Sigmoid colon (tissue), 7 donors: ENCODE data around the gene RSPH6A. TPM values are rescaled to one million over a fixed set of nuclear protein-coding genes. Genes with fewer than 3 reads are reported as not detected.

ENCODE experiments used
- DNase-seq: peaks from one replicate; pipeline ENCODE4 v3.0.0-alpha.2; 2019
- H3K27ac ChIP-seq, 4 donors: fragments of 200-600 bp; sonication (generic); one replicate each; pipeline ENCODE4 v1.5.1; 2016 to 2019; ENCODE audit warnings: mild to moderate bottlenecking in 1 of 4
- H3K27me3 ChIP-seq, 3 donors: fragments of 200-600 bp; sonication (generic); one replicate each; pipeline ENCODE4 v1.5.1; 2019; ENCODE audit warnings: mild to moderate bottlenecking in 1 of 3
- H3K36me3 ChIP-seq, 4 donors: fragments of 200-600 bp; sonication (generic); one replicate each; pipeline ENCODE4 v1.5.1; 2016 to 2019
- H3K4me1 ChIP-seq, 4 donors: fragments of 200-600 bp; sonication (generic); one replicate each; pipeline ENCODE4 v1.5.1; 2017 to 2019
- H3K4me3 ChIP-seq, 4 donors: fragments of 200-600 bp; sonication (generic); one replicate each; pipeline ENCODE4 v1.5.1; 2017 to 2019; ENCODE audit warnings: mild to moderate bottlenecking in 2 of 4, moderate library complexity in 1 of 4
- H3K9me3 ChIP-seq, 4 donors: fragments of 200-600 bp in 3 of 4; sonication (generic) in 3 of 4; one replicate each; pipeline versions ENCODE4 v1.5.1 to v1.6.1; 2013 to 2019
- CTCF ChIP-seq, 4 experiments: fragments of 450-650 bp in 3 of 4; fragments of 200-600 bp in 1 of 4; IDR thresholded peaks; one replicate each; pipeline ENCODE4 v1.5.1; 2016 to 2019; ENCODE audit warnings: antibody characterized with exemption in 4 of 4, mild to moderate bottlenecking in 3 of 4, moderate library complexity in 2 of 4
- EP300 ChIP-seq, 4 donors: sonication (generic); formaldehyde crosslinking; IDR thresholded peaks; one replicate each; pipeline ENCODE4 v1.6.1; 2017; ENCODE audit warnings: antibody characterized with exemption in 4 of 4
- POLR2A ChIP-seq, 2 donors: fragments of 450-650 bp; IDR thresholded peaks; one replicate each; pipeline ENCODE4 v1.6.1; 2016; ENCODE audit warnings: antibody characterized with exemption in 2 of 2, mild to moderate bottlenecking in 2 of 2, moderate library complexity in 2 of 2
- POLR2AphosphoS5 ChIP-seq, 4 donors: sonication (generic); formaldehyde crosslinking; IDR thresholded peaks; one replicate each; pipeline ENCODE4 v1.6.1; 2017; ENCODE audit warnings: antibody characterized with exemption in 4 of 4
- WGBS, 2 donors: extraction: QIAGEN DNeasy Blood & Tissue Kit; methylation state at CpG; one replicate each; pipeline ENCODE4 v1.1.7; 2013; 5-methylcytosine and 5-hydroxymethylcytosine counted together
- intact Hi-C: fragments of 100-400 bp; cut with DNase I; formaldehyde crosslinking; loops from one replicate; pipeline ENCODE4 v1.15.1; 2023
- polyA plus RNA-seq, 3 donors: library from polyadenylated mRNA; stranded (reverse); fragments of 200-250 nt; gene quantifications; one replicate each; pipeline ENCODE4 v1.2.3, GENCODE V29; 2013
- total RNA-seq, 4 donors: library from RNA; depleted of rRNA; stranded (reverse); fragments of >200 nt; gene quantifications; one replicate each; pipeline ENCODE4 v1.1.0, GENCODE V29; 2016
- donor health status: healthy with polysubstance abuse.
- donor health status: Bipolar disorder and iron deficiency.
- donor health status: healthy.

RSPH6A gene
- total and polyA plus RNA-seq, 7 donors, result 0.12 TPM; not detected in 6

- intact Hi-C loops, result no loop called here
- peaks cover 3 to 47% (median 39%) of the 10 kb centered on the region in 4 donors for H3K4me1 ChIP-seq
- WGBS, 2 donors, result 88 to 92% methylated on average over 15 of the region's 15 CpGs
- H3K4me3 ChIP-seq, result no peak overlapping the region
- peak overlapping the region; percentile 89 to 99 (median 98) for H3K27ac ChIP-seq
- no peaks in the 10 kb centered on the region for H3K9me3 ChIP-seq
- DNase-seq, result peak; percentile 64
- H3K36me3 ChIP-seq, result no peaks in the 10 kb centered on the region
- no peak for TF ChIP-seq EP300 (IDR thresholded peaks at IDR 0.05)
- TF ChIP-seq POLR2AphosphoS5 (IDR thresholded peaks at IDR 0.05), result no peak
- TF ChIP-seq CTCF (IDR thresholded peaks at IDR 0.05), result no peak
- TF ChIP-seq POLR2A (IDR thresholded peaks at IDR 0.05), result no peak
- H3K27me3 ChIP-seq, result no peaks in the 10 kb centered on the region
Measured at GRCh38 chr19:45762870-45763631, 52.1 kb downstream of the RSPH6A start.

GRCh38 chr19:45761714-45762113 lies 53.4 kb downstream of the RSPH6A start:
- TF ChIP-seq CTCF (IDR thresholded peaks at IDR 0.05) (no peak), POLR2AphosphoS5 (IDR thresholded peaks at IDR 0.05) (no peak), POLR2A (IDR thresholded peaks at IDR 0.05) (no peak), EP300 (IDR thresholded peaks at IDR 0.05) (no peak)
- intact Hi-C loops, result no loop called here
- Histone ChIP-seq H3K36me3 (no peaks in the 10 kb centered on the region), H3K9me3 (no peaks in the 10 kb centered on the region), H3K27me3 (no peaks in the 10 kb centered on the region), H3K4me1 (peaks cover 0 to 37% (median 34%) of the 10 kb centered on the region in 4 donors), H3K27ac (no peak overlapping the region), H3K4me3 (no peak overlapping the region)
- 84 to 86% methylated on average over 17 of the region's 17 CpGs for WGBS, 2 donors
- peak; percentile 65 for DNase-seq

GRCh38 chr19:45758921-45759320 lies 56.2 kb downstream of the RSPH6A start:
- H3K36me3 ChIP-seq, result no peaks in the 10 kb centered on the region
- H3K4me1 ChIP-seq, result peaks cover 0 to 9% (median 6%) of the 10 kb centered on the region in 4 donors
- 86 to 89% methylated on average over 9 of the region's 9 CpGs for WGBS, 2 donors
- intact Hi-C loops, result no loop called here
- H3K9me3 ChIP-seq, result no peaks in the 10 kb centered on the region
- no peak for DNase-seq
- H3K27me3 ChIP-seq, result no peaks in the 10 kb centered on the region
- H3K27ac ChIP-seq, result no peak overlapping the region
- H3K4me3 ChIP-seq, result no peak overlapping the region
- TF ChIP-seq EP300 (IDR thresholded peaks at IDR 0.05) (no peak), CTCF (IDR thresholded peaks at IDR 0.05) (no peak), POLR2A (IDR thresholded peaks at IDR 0.05) (no peak), POLR2AphosphoS5 (IDR thresholded peaks at IDR 0.05) (no peak)

GRCh38 chr19:45757695-45758094 lies 57.4 kb downstream of the RSPH6A start:
- no peak for DNase-seq

More at GRCh38 chr19:45757695-45758094, 57.4 kb downstream of the RSPH6A start:
- Histone ChIP-seq H3K9me3 (no peaks in the 10 kb centered on the region), H3K4me1 (no peaks in the 10 kb centered on the region), H3K4me3 (no peak overlapping the region), H3K36me3 (no peaks in the 10 kb centered on the region), H3K27me3 (no peaks in the 10 kb centered on the region), H3K27ac (no peak overlapping the region)
- intact Hi-C loops, result no loop called here
- WGBS, 2 donors, result 79 to 86% methylated on average over 9 of the region's 9 CpGs
- TF ChIP-seq CTCF (IDR thresholded peaks at IDR 0.05) (no peak), EP300 (IDR thresholded peaks at IDR 0.05) (no peak), POLR2AphosphoS5 (IDR thresholded peaks at IDR 0.05) (no peak), POLR2A (IDR thresholded peaks at IDR 0.05) (no peak)
